ENCODE data around the gene COL13A1. TPM values are rescaled to one million over a fixed set of nuclear protein-coding genes. Genes with fewer than 3 reads are reported as not detected.

The COL13A1 gene
- polyA plus RNA-seq, 1 of the 3 experiments (the other 2 are of a cell fraction), result 26.7 TPM

- Histone ChIP-seq H4K20me1 (ENCODE audit: insufficient read depth) (no peaks in the 10 kb centered on the region), H3K27me3 (ENCODE audit: insufficient read depth) (no peaks in the 10 kb centered on the region), H3F3A (replicated peaks; ENCODE audit: insufficient read depth) (peaks cover 4% of the 10 kb centered on the region), H3K4me3 (ENCODE audit: low read depth in 2 of 2, low read length in 1 of 2) (no peak overlapping the region), H3K9me3 (no peaks in the 10 kb centered on the region), H3K79me2 (ENCODE audit: insufficient read depth) (no peaks in the 10 kb centered on the region), H3K4me1 (ENCODE audit: control insufficient read depth in 1 of 2, insufficient read depth in 2 of 2, low read depth in 1 of 2, low read length in 1 of 2) (peaks cover 5 to 13% of the 10 kb centered on the region in 2 experiments; a peak in 3 of 4 replicates), H3K9me2 (no peaks in the 10 kb centered on the region), H3K4me2 (no peak overlapping the region), H3K9ac (no peak overlapping the region), H3K27ac (ENCODE audit: low read depth in 2 of 2, low read length in 1 of 2) (no peak overlapping the region), H2AFZ (ENCODE audit: low read depth) (no peak overlapping the region), H3K36me3 (replicated peaks in 1 of 2; ENCODE audit: control insufficient read depth in 1 of 2, insufficient read depth in 2 of 2, low read length in 1 of 2) (no peaks in the 10 kb centered on the region)
- 67% methylated on average over 3 of the region's 3 CpGs for WGBS (ENCODE audit: low lambda C conversion rate)
- no peak for DNase-seq
- ChIA-PET CTCF (no interaction called here), POLR2A (no interaction called here)
- TF ChIP-seq FOSL2 (IDR thresholded peaks at IDR 0.05; ENCODE audit: borderline replicate concordance, low read depth) (no peak), REST (IDR thresholded peaks at IDR 0.05; ENCODE audit: low read depth, low read length) (no peak), ELF1 (IDR thresholded peaks at IDR 0.05) (no peak), USF2 (IDR thresholded peaks at IDR 0.05; ENCODE audit: borderline replicate concordance, low read depth, low read length) (no peak), MAX (IDR thresholded peaks at IDR 0.05; ENCODE audit: low read depth) (no peak), RAD21 (IDR thresholded peaks at IDR 0.05; ENCODE audit: low read length) (no peak)
These were observed 163.4 kb downstream of the COL13A1 start for GRCh38 chr10:69965086-69965485.

- Histone ChIP-seq H3K27me3 (ENCODE audit: insufficient read depth) (no peaks in the 10 kb centered on the region), H3K4me2 (peak overlapping the region; percentile 43; the same call in 1 of the 2 replicates), H3K9me2 (no peaks in the 10 kb centered on the region), H2AFZ (ENCODE audit: low read depth) (0 out of 2 replicates have a peak overlapping the region, but pooled peaks have one; percentile 17), H4K20me1 (ENCODE audit: insufficient read depth) (no peaks in the 10 kb centered on the region), H3F3A (replicated peaks; ENCODE audit: insufficient read depth) (peaks cover 4% of the 10 kb centered on the region), H3K79me2 (ENCODE audit: insufficient read depth) (no peaks in the 10 kb centered on the region), H3K27ac (ENCODE audit: low read depth in 2 of 2, low read length in 1 of 2) (no peak overlapping the region), H3K9me3 (no peaks in the 10 kb centered on the region), H3K36me3 (replicated peaks in 1 of 2; ENCODE audit: control insufficient read depth in 1 of 2, insufficient read depth in 2 of 2, low read length in 1 of 2) (no peaks in the 10 kb centered on the region), H3K9ac (no peak overlapping the region), H3K4me1 (ENCODE audit: control insufficient read depth in 1 of 2, insufficient read depth in 2 of 2, low read depth in 1 of 2, low read length in 1 of 2) (peaks cover 5 to 13% of the 10 kb centered on the region in 2 experiments; a peak in 3 of 4 replicates), H3K4me3 (ENCODE audit: low read depth in 2 of 2, low read length in 1 of 2) (no peak overlapping the region)
- POLR2A ChIA-PET, result no interaction called here
- CTCF ChIA-PET, result interaction anchor here (0.6 to 1.0 kb wide), 2 partner anchors 181 to 244 kb away, joined by 3 read pairs; partner anchors contain the start of gene TYSND1
- DNase-seq, result no peak
- TF ChIP-seq RCOR1 (IDR thresholded peaks at IDR 0.05; ENCODE audit: low read length) (no peak), POLR2AphosphoS5 (IDR thresholded peaks at IDR 0.05; ENCODE audit: low read depth, low read length) (no peak), IRF3 (IDR thresholded peaks at IDR 0.05; ENCODE audit: low read depth, low read length) (no peak), GATA2 (CRISPR knock-in tag; IDR thresholded peaks at IDR 0.05) (no peak), JUND (IDR thresholded peaks at IDR 0.05) (no peak), SMC3 (IDR thresholded peaks at IDR 0.05; ENCODE audit: low read depth, low read length) (no peak)
- WGBS (ENCODE audit: low lambda C conversion rate), result 58% methylated on average over 10 of the region's 14 CpGs
These were observed 164.4 kb downstream of the COL13A1 start for GRCh38 chr10:69965919-69966662.

Measured in SK-N-SH (cell line).